Sigmoid colon (tissue), 4 donors: ENCODE data around the gene SLC7A8.
"Not testable (repeated sequence)": the region's sequence is repeated elsewhere in the genome, so short reads cannot be mapped to it uniquely, and the experiment has no call there.

Experiments used
- EP300 ChIP-seq, 4 donors: sonication (generic); formaldehyde crosslinking; IDR thresholded peaks; one replicate each; pipeline ENCODE4 v1.6.1; 2017; ENCODE audit warnings: antibody characterized with exemption in 4 of 4
- POLR2AphosphoS5 ChIP-seq, 4 donors: sonication (generic); formaldehyde crosslinking; IDR thresholded peaks; one replicate each; pipeline ENCODE4 v1.6.1; 2017; ENCODE audit warnings: antibody characterized with exemption in 4 of 4
- TF ChIP-seq, protein P1 (sequence below), 4 experiments: fragments of 450-650 bp in 3 of 4; fragments of 200-600 bp in 1 of 4; IDR thresholded peaks; one replicate each; pipeline ENCODE4 v1.5.1; 2016 to 2019; ENCODE audit warnings: antibody characterized with exemption in 4 of 4, mild to moderate bottlenecking in 3 of 4, moderate library complexity in 2 of 4

- TF ChIP-seq, protein P1, sequence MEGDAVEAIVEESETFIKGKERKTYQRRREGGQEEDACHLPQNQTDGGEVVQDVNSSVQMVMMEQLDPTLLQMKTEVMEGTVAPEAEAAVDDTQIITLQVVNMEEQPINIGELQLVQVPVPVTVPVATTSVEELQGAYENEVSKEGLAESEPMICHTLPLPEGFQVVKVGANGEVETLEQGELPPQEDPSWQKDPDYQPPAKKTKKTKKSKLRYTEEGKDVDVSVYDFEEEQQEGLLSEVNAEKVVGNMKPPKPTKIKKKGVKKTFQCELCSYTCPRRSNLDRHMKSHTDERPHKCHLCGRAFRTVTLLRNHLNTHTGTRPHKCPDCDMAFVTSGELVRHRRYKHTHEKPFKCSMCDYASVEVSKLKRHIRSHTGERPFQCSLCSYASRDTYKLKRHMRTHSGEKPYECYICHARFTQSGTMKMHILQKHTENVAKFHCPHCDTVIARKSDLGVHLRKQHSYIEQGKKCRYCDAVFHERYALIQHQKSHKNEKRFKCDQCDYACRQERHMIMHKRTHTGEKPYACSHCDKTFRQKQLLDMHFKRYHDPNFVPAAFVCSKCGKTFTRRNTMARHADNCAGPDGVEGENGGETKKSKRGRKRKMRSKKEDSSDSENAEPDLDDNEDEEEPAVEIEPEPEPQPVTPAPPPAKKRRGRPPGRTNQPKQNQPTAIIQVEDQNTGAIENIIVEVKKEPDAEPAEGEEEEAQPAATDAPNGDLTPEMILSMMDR (IDR thresholded peaks at IDR 0.05): not testable (repeated sequence)
- not testable (repeated sequence) for TF ChIP-seq POLR2AphosphoS5, EP300 (IDR thresholded peaks at IDR 0.05)
Measured at GRCh38 chr14:23196487-23196886, 13.0 kb upstream of the SLC7A8 start.
